Measurements from ENCODE around the gene CARD11.

DNA sequence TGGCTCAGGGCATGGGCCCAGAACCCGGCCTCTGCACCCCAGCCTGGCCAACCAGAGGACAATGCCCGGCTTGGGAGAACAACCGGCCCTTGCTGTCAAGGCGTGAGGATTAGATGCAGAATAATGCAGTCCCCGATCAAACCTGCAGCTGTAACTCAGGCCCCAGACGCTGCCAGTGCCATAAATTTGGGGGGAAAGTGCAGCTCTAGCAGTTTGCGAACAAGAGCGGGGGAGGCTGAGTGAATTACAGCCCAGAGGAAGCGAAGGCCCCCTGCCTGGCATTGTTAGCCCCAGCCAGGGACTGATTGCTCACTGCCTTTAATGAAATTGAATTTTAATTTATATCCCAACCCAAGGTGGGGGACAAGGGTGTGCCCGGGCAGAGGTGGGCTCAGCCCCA lies 161.6 kb downstream of the CARD11 start:
- TF ChIP-seq ZNF775 (CRISPR knock-in tag; IDR thresholded peaks at IDR 0.05; ENCODE audit: borderline replicate concordance) (no peak), CREM (IDR thresholded peaks at IDR 0.05) (no peak), CREM (CRISPR knock-in tag; IDR thresholded peaks at IDR 0.05) (no peak), SUZ12 (IDR thresholded peaks at IDR 0.05; ENCODE audit: low read depth, low read length) (no peak), ARID3A (IDR thresholded peaks at IDR 0.05; ENCODE audit: low read depth, low read length) (no peak), ZNF274 (CRISPR knock-in tag; IDR thresholded peaks at IDR 0.05) (no peak), HDAC6 (IDR thresholded peaks at IDR 0.05; ENCODE audit: low read depth, low read length) (no peak), ZNF770 (CRISPR knock-in tag; IDR thresholded peaks at IDR 0.05) (no peak)
